HepG2 (cell line): ENCODE data around the gene MUSK. TPM values are rescaled to one million over a fixed set of nuclear protein-coding genes. Genes with fewer than 3 reads are reported as not detected.

ENCODE experiments used
- ATAC-seq: fragments of 200-7000 bp; cut with Tn5 transposase; 3 replicates; pipeline ENCODE4 v1.9.1; 2020; ENCODE audit warnings: mild to moderate bottlenecking, moderate library complexity
- BruUV-seq: library from RNA; stranded (reverse); fragments of 400-500 nt; replicated peaks from 2 replicates; lab custom pipeline; 2021; lab: Mats Ljungman, UMichigan
- CTCF ChIA-PET: fragments of 300-600 bp; formaldehyde crosslinking; extraction: SDS; loops from one replicate; lab custom pipeline; 2021; ENCODE audit warnings: low total read pairs, inconsistent platforms, low intra/inter-chr PET ratio; lab: Yijun Ruan, JAX
- POLR2A ChIA-PET: fragments of 350-600 bp; sonication (Branson Sonifier 250); formaldehyde crosslinking; loops from one replicate; lab custom pipeline; 2020; ENCODE audit warnings: antibody characterized with exemption, inconsistent platforms; lab: Yijun Ruan, JAX
- DNase-seq: peaks from one replicate; pipeline ENCODE4 v3.0.0-alpha.2; 2015; ENCODE audit warnings: low spot score
- FAIRE-seq: peaks from 3 replicates; lab custom pipeline; 2011; peaks lifted over from hg19 to GRCh38; lab: Jason Lieb, UNC
- H2AFZ ChIP-seq: one replicate; pipeline ENCODE4 v1.6.1; 2011; ENCODE audit warnings: low read length, inconsistent platforms
- H3K27ac ChIP-seq: fragments of 300-600 bp; 3 replicates; pipeline ENCODE4 v1.8.0; 2011; ENCODE audit warnings: mixed run types, mild to moderate bottlenecking, mixed read lengths, low read length, inconsistent platforms; ENCODE audit not compliant: insufficient read depth; ENCODE audit errors: extremely low read length
- H3K27me3 ChIP-seq, 2 experiments: fragments of 200-600 bp in 1 of 2; 2 replicates in 1 of 2; 3 replicates in 1 of 2; pipeline versions ENCODE4 v1.6.0 to v1.8.0; 2011; ENCODE audit warnings: low read length in 2 of 2, mild to moderate bottlenecking in 2 of 2, moderate library complexity in 2 of 2, inconsistent platforms in 1 of 2; ENCODE audit not compliant: insufficient read depth in 2 of 2, control insufficient read depth in 1 of 2
- H3K36me3 ChIP-seq, 2 experiments: fragments of 200-600 bp in 1 of 2; replicated peaks in 1 of 2; 2 replicates in 1 of 2; 3 replicates in 1 of 2; pipeline versions ENCODE4 v1.5.1 to v1.8.0; 2011; ENCODE audit warnings: low read length in 2 of 2, inconsistent platforms in 1 of 2; ENCODE audit not compliant: insufficient read depth in 2 of 2, control insufficient read depth in 1 of 2
- H3K4me1 ChIP-seq: 2 replicates; pipeline ENCODE4 v1.5.1; 2012; ENCODE audit warnings: low read length, inconsistent platforms; ENCODE audit not compliant: insufficient read depth
- H3K4me2 ChIP-seq: 2 replicates; pipeline ENCODE4 v1.6.0; 2011; ENCODE audit warnings: low read depth, low read length, inconsistent platforms
- H3K4me3 ChIP-seq, 3 experiments: fragments of 200-600 bp in 1 of 3; sonication (generic), shearing (Covaris generic) in 1 of 3; replicated peaks in 1 of 3; 2 replicates each; pipeline ENCODE4 v1.5.1; 2011 to 2016; ENCODE audit warnings: low read length in 3 of 3, inconsistent platforms in 2 of 3, low read depth in 2 of 3, mild to moderate bottlenecking in 2 of 3, control low read depth in 1 of 3, mixed read lengths in 1 of 3; ENCODE audit not compliant: insufficient read depth in 1 of 3
- H3K79me2 ChIP-seq: one replicate; pipeline ENCODE4 v1.6.1; 2011; ENCODE audit warnings: low read length, inconsistent platforms; ENCODE audit not compliant: insufficient read depth
- H3K9ac ChIP-seq: 2 replicates; pipeline ENCODE4 v1.6.0; 2011; ENCODE audit warnings: mild to moderate bottlenecking, low read depth, low read length, inconsistent platforms; ENCODE audit not compliant: insufficient read depth
- H3K9me3 ChIP-seq: 2 replicates; pipeline ENCODE4 v1.5.1; 2012; ENCODE audit warnings: mild to moderate bottlenecking, low read length
- H4K20me1 ChIP-seq: 2 replicates; pipeline ENCODE4 v1.6.0; 2011; ENCODE audit warnings: inconsistent platforms, mild to moderate bottlenecking, low read length, moderate library complexity; ENCODE audit not compliant: insufficient read depth
- MIXL1 ChIP-seq: IDR thresholded peaks from 2 replicates; pipeline ENCODE4 v1.6.1; 2016
- MTF2 ChIP-seq: sonication (generic); formaldehyde crosslinking; IDR thresholded peaks from 2 replicates; pipeline ENCODE4 v1.5.0; 2020; ENCODE audit warnings: missing genetic modification reagents, borderline replicate concordance
- MYNN ChIP-seq: sonication (generic); formaldehyde crosslinking; IDR thresholded peaks from 2 replicates; pipeline ENCODE4 v1.4.0; 2020; ENCODE audit warnings: mild to moderate bottlenecking, low read depth, missing genetic modification reagents
- NFYB ChIP-seq: sonication (generic); formaldehyde crosslinking; IDR thresholded peaks from 2 replicates; pipeline ENCODE4 v1.4.0; 2020; ENCODE audit warnings: missing genetic modification reagents
- PHF20 ChIP-seq: sonication (generic); formaldehyde crosslinking; IDR thresholded peaks from 2 replicates; pipeline ENCODE4 v1.5.0; 2020; ENCODE audit warnings: mild to moderate bottlenecking, missing genetic modification reagents
- TOPORS ChIP-seq: sonication (generic); formaldehyde crosslinking; IDR thresholded peaks from 2 replicates; pipeline ENCODE4 v1.8.0; 2023; ENCODE audit warnings: mild to moderate bottlenecking, missing genetic modification reagents
- ZNF326 ChIP-seq: sonication (generic); formaldehyde crosslinking; IDR thresholded peaks from 2 replicates; pipeline ENCODE4 v1.4.0; 2020; ENCODE audit warnings: missing genetic modification reagents, borderline replicate concordance
- WGBS: methylation state at CpG from one replicate; pipeline ENCODE4 v1.1.6; 2017; ENCODE audit warnings: low lambda C conversion rate; 5-methylcytosine and 5-hydroxymethylcytosine counted together
- in situ Hi-C: cut with HindIII; loops from 2 replicates; pipeline ENCODE4 v1.10.0; 2017; ENCODE audit warnings: low pct_unique_long_range_greater_than_20kb; ENCODE audit not compliant: extremely low pct_ligation_motif_present
- intact Hi-C: fragments of 100-400 bp; cut with micrococcal nuclease; formaldehyde crosslinking; loops from one replicate; pipeline ENCODE4 v1.10.0; 2022; ENCODE audit not compliant: unreplicated experiment
- polyA plus RNA-seq, 8 experiments: library from polyadenylated mRNA; depleted of rRNA in 3 of 8; stranded (reverse) in 7 of 8; unstranded in 1 of 8; fragments of >200 nt; fragmentation: Illumina TruSeq in 4 of 8; extraction: Trizol in 4 of 8; gene quantifications; 2 replicates each; pipeline versions ENCODE4 v1.2.1 to v1.2.3, GENCODE V29; 2011 to 2016; ENCODE audit warnings: low read depth in 4 of 8, missing spikeins in 1 of 8, mixed read lengths in 1 of 8; ENCODE audit not compliant: insufficient read depth in 1 of 8
- total RNA-seq, 5 experiments: library from RNA; depleted of rRNA; stranded (reverse); fragments of >200 nt; fragmentation: Illumina TruSeq; extraction: Trizol; gene quantifications; 2 replicates each; pipeline ENCODE4 v1.2.3, GENCODE V29; 2016; ENCODE audit warnings: low read depth in 1 of 5

The MUSK gene
- total and polyA plus RNA-seq, 2 of the 13 experiments (the other 11 are each of a cell fraction or from before 2014, with no cell fraction given) = not detected

DNA sequence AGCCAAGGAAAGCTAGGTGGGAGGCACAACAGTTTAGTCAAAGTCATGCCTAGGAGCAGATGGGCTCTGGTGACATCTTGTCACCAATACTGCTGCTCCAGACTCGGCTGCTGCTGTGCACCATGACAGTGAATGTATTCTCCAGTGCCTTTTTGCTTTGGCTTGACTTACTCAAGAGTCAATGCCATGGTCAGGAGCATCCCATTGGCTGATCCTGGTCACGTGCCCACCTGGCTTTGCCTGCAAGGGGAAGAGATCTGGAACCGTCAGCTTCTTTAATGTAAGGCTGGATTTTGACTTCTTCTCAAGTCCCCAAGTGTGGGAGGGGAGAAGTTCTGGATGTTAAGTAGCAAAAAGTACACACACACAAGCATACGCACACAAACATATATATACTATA lies 19.9 kb upstream of the MUSK start:
- H3K9ac ChIP-seq = no peak overlapping the region
- no peaks in the 10 kb centered on the region for H3K27me3 ChIP-seq
- intact Hi-C loops = no loop called here
- no peak overlapping the region for H3K4me2 ChIP-seq
- in situ Hi-C loops = loop anchor here (25.0 kb wide), 1 partner anchor 639 kb away; no protein-coding TSS in a partner anchor
- FAIRE-seq (no peak), DNase-seq (no peak), ATAC-seq (no peak)
- no peaks in the 10 kb centered on the region for H3K4me1 ChIP-seq
- TF ChIP-seq MIXL1 (CRISPR knock-in tag) (no peak), NFYB (peak; percentile 32; the same call in 1 of the 2 replicates)
- H2AFZ ChIP-seq = no peak overlapping the region
- POLR2A ChIA-PET = no interaction called here
- H3K27ac ChIP-seq = no peak overlapping the region
- no peaks in the 10 kb centered on the region for H3K36me3 ChIP-seq
- no peak overlapping the region for H3K4me3 ChIP-seq
- no TSS peak for BruUV-seq
- CTCF ChIA-PET = no interaction called here
- no peaks in the 10 kb centered on the region for H3K9me3 ChIP-seq
- WGBS = 21% methylated on average over 4 of the region's 4 CpGs
- H3K79me2 ChIP-seq = no peaks in the 10 kb centered on the region
- no peaks in the 10 kb centered on the region for H4K20me1 ChIP-seq

- H3K4me2 ChIP-seq = no peak overlapping the region
- H3K9ac ChIP-seq = no peak overlapping the region
- no peaks in the 10 kb centered on the region for H4K20me1 ChIP-seq
- no peak for ATAC-seq
- BruUV-seq = no TSS peak
- DNase-seq = no peak
- ChIA-PET CTCF (no interaction called here), POLR2A (no interaction called here)
- no peaks in the 10 kb centered on the region for H3K79me2 ChIP-seq
- WGBS = 12% methylated on average over 3 of the region's 3 CpGs
- H3K27ac ChIP-seq = no peak overlapping the region
- H2AFZ ChIP-seq = no peak overlapping the region
- TF ChIP-seq PHF20 (CRISPR knock-in tag) (no peak), MYNN (CRISPR knock-in tag) (no peak), TOPORS (CRISPR knock-in tag) (no peak), ZNF326 (CRISPR knock-in tag) (no peak), MTF2 (no peak)
- no peak overlapping the region for H3K4me3 ChIP-seq
- H3K27me3 ChIP-seq = no peaks in the 10 kb centered on the region
- H3K4me1 ChIP-seq = no peaks in the 10 kb centered on the region
- in situ Hi-C loops = no loop called here
- intact Hi-C loops = no loop called here
- no peaks in the 10 kb centered on the region for H3K9me3 ChIP-seq
- no peak for FAIRE-seq
- H3K36me3 ChIP-seq = no peaks in the 10 kb centered on the region
Observed at GRCh38 chr9:110650261-110650660, 18.3 kb upstream of the MUSK start.
